Activated naive CD4-positive, alpha-beta T cell treated with anti-CD3 and anti-CD28 coated beads, Interleukin-2, amount 10 ng/mL, durations not matched to agents 7 days and 5 days (primary cell): ENCODE measurements around the gene ASS1.

Experiments used
- CTCF ChIA-PET: fragments of 350-600 bp; sonication (Branson Sonifier 250); formaldehyde crosslinking; loops from one replicate; lab custom pipeline; 2021; ENCODE audit warnings: antibody characterized with exemption; lab: Charles Lee
- DNase-seq: peaks from one replicate; pipeline ENCODE4 v3.0.0-alpha.2; 2020
- H3K27ac Mint-ChIP-seq: one replicate; pipeline ENCODE4 v1.8.0; 2021; ENCODE audit warnings: mild to moderate bottlenecking, moderate library complexity, mixed read lengths
- H3K27me3 Mint-ChIP-seq: one replicate; pipeline ENCODE4 v1.8.0; 2021; ENCODE audit warnings: mild to moderate bottlenecking, mixed read lengths
- H3K36me3 Mint-ChIP-seq: one replicate; pipeline ENCODE4 v1.8.0; 2021; ENCODE audit warnings: mixed read lengths
- H3K4me1 Mint-ChIP-seq: one replicate; pipeline ENCODE4 v1.8.0; 2021; ENCODE audit warnings: mixed read lengths
- H3K4me3 Mint-ChIP-seq: one replicate; pipeline ENCODE4 v1.8.0; 2021; ENCODE audit warnings: mild to moderate bottlenecking, moderate library complexity, mixed read lengths
- H3K9me3 Mint-ChIP-seq: one replicate; pipeline ENCODE4 v1.8.0; 2021; ENCODE audit warnings: mixed read lengths

ASS1 gene

GRCh38 chr9:130450344-130451003, 5.7 kb downstream of the ASS1 start:
- CTCF ChIA-PET, result interaction anchor here (0.6 kb wide), 1 partner anchor 499 kb away, joined by 3 read pairs; no protein-coding TSS in a partner anchor

GRCh38 chr9:130451004-130451390, 6.2 kb downstream of the ASS1 start:
- Mint-ChIP-seq H3K27me3 (peaks cover 58% of the 10 kb centered on the region), H3K27ac (no peak overlapping the region), H3K36me3 (no peaks in the 10 kb centered on the region), H3K9me3 (no peaks in the 10 kb centered on the region), H3K4me3 (no peak overlapping the region), H3K4me1 (peaks cover 30% of the 10 kb centered on the region)
- CTCF ChIA-PET, result no interaction called here
- no peak for DNase-seq

More at GRCh38 chr9:130450344-130451003, 5.7 kb downstream of the ASS1 start:
- Mint-ChIP-seq H3K4me3 (no peak overlapping the region), H3K27ac (no peak overlapping the region), H3K9me3 (no peaks in the 10 kb centered on the region), H3K36me3 (no peaks in the 10 kb centered on the region), H3K27me3 (peaks cover 63% of the 10 kb centered on the region), H3K4me1 (peaks cover 32% of the 10 kb centered on the region)
- no peak for DNase-seq

- peak; percentile 36 for DNase-seq
- no peaks in the 10 kb centered on the region for H3K9me3 Mint-ChIP-seq
- H3K36me3 Mint-ChIP-seq, result no peaks in the 10 kb centered on the region
- peaks cover 51% of the 10 kb centered on the region for H3K27me3 Mint-ChIP-seq
- peaks cover 29% of the 10 kb centered on the region for H3K4me1 Mint-ChIP-seq
- H3K27ac Mint-ChIP-seq, result no peak overlapping the region
- CTCF ChIA-PET, result interaction anchor here (0.6 kb wide), 1 partner anchor 208 kb away, joined by 3 read pairs; no protein-coding TSS in a partner anchor
- H3K4me3 Mint-ChIP-seq, result no peak overlapping the region
Measured at GRCh38 chr9:130451509-130452388, 7.0 kb downstream of the ASS1 start.

GRCh38 chr9:130452835-130453234, 8.1 kb downstream of the ASS1 start:
- no peaks in the 10 kb centered on the region for H3K9me3 Mint-ChIP-seq
- no peak overlapping the region for H3K4me3 Mint-ChIP-seq
- CTCF ChIA-PET, result interaction anchor here (0.6 to 0.7 kb wide), 2 partner anchors 210 to 229 kb away, joined by 3 read pairs; no protein-coding TSS in a partner anchor
- peaks cover 19% of the 10 kb centered on the region for H3K4me1 Mint-ChIP-seq
- no peaks in the 10 kb centered on the region for H3K36me3 Mint-ChIP-seq
- H3K27me3 Mint-ChIP-seq, result peaks cover 46% of the 10 kb centered on the region
- DNase-seq, result no peak
- H3K27ac Mint-ChIP-seq, result no peak overlapping the region

- Mint-ChIP-seq H3K4me3 (no peak overlapping the region), H3K36me3 (no peaks in the 10 kb centered on the region), H3K9me3 (no peaks in the 10 kb centered on the region), H3K4me1 (peaks cover 13% of the 10 kb centered on the region), H3K27ac (no peak overlapping the region), H3K27me3 (peaks cover 44% of the 10 kb centered on the region)
- CTCF ChIA-PET, result interaction anchor here (0.7 kb wide), 1 partner anchor 229 kb away, joined by 3 read pairs; no protein-coding TSS in a partner anchor
- DNase-seq, result no peak
Measured at GRCh38 chr9:130453487-130453886, 8.7 kb downstream of the ASS1 start.

- peaks cover 41% of the 10 kb centered on the region for H3K27me3 Mint-ChIP-seq
- H3K4me3 Mint-ChIP-seq, result no peak overlapping the region
- CTCF ChIA-PET, result no interaction called here
- no peaks in the 10 kb centered on the region for H3K9me3 Mint-ChIP-seq
- no peaks in the 10 kb centered on the region for H3K36me3 Mint-ChIP-seq
- no peak overlapping the region for H3K27ac Mint-ChIP-seq
- DNase-seq, result no peak
- peaks cover 9% of the 10 kb centered on the region for H3K4me1 Mint-ChIP-seq
Measured at GRCh38 chr9:130454096-130454811, 9.5 kb downstream of the ASS1 start.

- Mint-ChIP-seq H3K4me3 (no peak overlapping the region), H3K9me3 (no peaks in the 10 kb centered on the region), H3K4me1 (peaks cover 9% of the 10 kb centered on the region), H3K36me3 (no peaks in the 10 kb centered on the region), H3K27me3 (peaks cover 40% of the 10 kb centered on the region), H3K27ac (no peak overlapping the region)
- DNase-seq, result no peak
- CTCF ChIA-PET, result no interaction called here
Measured at GRCh38 chr9:130454812-130455325, 10.1 kb downstream of the ASS1 start.

- Mint-ChIP-seq H3K27me3 (peaks cover 33% of the 10 kb centered on the region), H3K4me3 (no peak overlapping the region), H3K36me3 (no peaks in the 10 kb centered on the region), H3K9me3 (no peaks in the 10 kb centered on the region), H3K27ac (no peak overlapping the region), H3K4me1 (no peaks in the 10 kb centered on the region)
- DNase-seq, result no peak
- CTCF ChIA-PET, result interaction anchor here (0.7 to 8.1 kb wide), 3 partner anchors 9 to 542 kb away, joined by 3 to 118 read pairs (median 3); no protein-coding TSS in a partner anchor
Measured at GRCh38 chr9:130458027-130458803, 13.5 kb downstream of the ASS1 start.

- CTCF ChIA-PET, result interaction anchor here (2.2 to 8.1 kb wide), 2 partner anchors 11 to 226 kb away, joined by 9 to 118 read pairs; no protein-coding TSS in a partner anchor
- Mint-ChIP-seq H3K27ac (no peak overlapping the region), H3K27me3 (peaks cover 36% of the 10 kb centered on the region), H3K36me3 (no peaks in the 10 kb centered on the region), H3K4me1 (no peaks in the 10 kb centered on the region), H3K9me3 (no peaks in the 10 kb centered on the region), H3K4me3 (no peak overlapping the region)
- DNase-seq, result no peak
Measured at GRCh38 chr9:130458804-130459067, 14.0 kb downstream of the ASS1 start.

- CTCF ChIA-PET, result interaction anchor here (1.6 to 8.1 kb wide), 3 partner anchors 11 to 242 kb away, joined by 5 to 118 read pairs (median 9); no protein-coding TSS in a partner anchor
- H3K9me3 Mint-ChIP-seq, result no peaks in the 10 kb centered on the region
Measured at GRCh38 chr9:130459151-130459550, 14.4 kb downstream of the ASS1 start.

GRCh38 chr9:130459941-130460669, 15.3 kb downstream of the ASS1 start:
- Mint-ChIP-seq H3K9me3 (no peaks in the 10 kb centered on the region), H3K4me3 (no peak overlapping the region), H3K36me3 (no peaks in the 10 kb centered on the region), H3K27me3 (peaks cover 45% of the 10 kb centered on the region), H3K27ac (no peak overlapping the region), H3K4me1 (no peaks in the 10 kb centered on the region)
- CTCF ChIA-PET, result interaction anchor here (0.8 to 8.1 kb wide), 4 partner anchors 12 to 241 kb away, joined by 3 to 118 read pairs (median 7); no protein-coding TSS in a partner anchor
- DNase-seq, result no peak

More at GRCh38 chr9:130459151-130459550, 14.4 kb downstream of the ASS1 start:
- Mint-ChIP-seq H3K27ac (no peak overlapping the region), H3K36me3 (no peaks in the 10 kb centered on the region), H3K27me3 (peaks cover 41% of the 10 kb centered on the region), H3K4me1 (no peaks in the 10 kb centered on the region), H3K4me3 (no peak overlapping the region)
- DNase-seq, result no peak

- peak; percentile 76 for DNase-seq
- Mint-ChIP-seq H3K4me3 (no peak overlapping the region), H3K36me3 (no peaks in the 10 kb centered on the region), H3K27me3 (peaks cover 52% of the 10 kb centered on the region), H3K27ac (no peak overlapping the region), H3K4me1 (no peaks in the 10 kb centered on the region), H3K9me3 (no peaks in the 10 kb centered on the region)
- CTCF ChIA-PET, result interaction anchor here (0.5 to 8.1 kb wide), 4 partner anchors 13 to 223 kb away, joined by 3 to 118 read pairs (median 6); no protein-coding TSS in a partner anchor
Measured at GRCh38 chr9:130461218-130461630, 16.5 kb downstream of the ASS1 start.
